T-cell (primary cell): ENCODE data around the gene CCS. TPM values are rescaled to one million over a fixed set of nuclear protein-coding genes. Genes with fewer than 3 reads are reported as not detected.
"Not testable (repeated sequence)": the region's sequence is repeated elsewhere in the genome, so short reads cannot be mapped to it uniquely, and the experiment has no call there.

Experiments
- ATAC-seq, 4 experiments: fragments of 200-7000 bp in 3 of 4; fragments of 150-1000 bp in 1 of 4; cut with Tn5 transposase; replicated peaks in 1 of 4; 1 replicate in 3 of 4; 2 replicates in 1 of 4; pipeline ENCODE4 v1.10.0; 2021; ENCODE audit warnings: moderate library complexity in 3 of 4, mild to moderate bottlenecking in 2 of 4, moderate number of reproducible peaks in 1 of 4
- CTCF ChIA-PET, 2 donors: fragments of 300-600 bp; sonication (Branson Sonifier 250); formaldehyde crosslinking; loops; one replicate each; lab custom pipeline; 2022; ENCODE audit warnings: antibody characterized with exemption in 2 of 2; lab: Charles Lee
- POLR2A ChIA-PET, 2 donors: fragments of 300-600 bp; sonication (Branson Sonifier 250); formaldehyde crosslinking; loops; one replicate each; lab custom pipeline; 2022; ENCODE audit warnings: antibody characterized with exemption in 2 of 2; lab: Charles Lee
- DNase-seq, 35 experiments: peaks; one replicate each; pipeline versions ENCODE4 v3.0.0 to v3.0.0-alpha.2; 2013 to 2023
- H3K27ac ChIP-seq: one replicate; pipeline ENCODE4 v1.5.1; 2013; ENCODE audit warnings: low read length
- H3K27me3 ChIP-seq, 2 experiments: replicated peaks in 1 of 2; 1 replicate in 1 of 2; 2 replicates in 1 of 2; pipeline versions ENCODE4 v1.6.1 to v1.7.0; 2013; ENCODE audit warnings: low read length in 1 of 2, mixed read lengths in 1 of 2; ENCODE audit not compliant: control insufficient read depth in 2 of 2, insufficient read depth in 2 of 2; ENCODE audit errors: extremely low read depth in 1 of 2
- H3K36me3 ChIP-seq, 2 donors: 1 replicate in 1 of 2; 2 replicates in 1 of 2; pipeline versions ENCODE4 v1.6.1 to v1.7.0; 2013; ENCODE audit warnings: low read length in 1 of 2; ENCODE audit not compliant: control insufficient read depth in 2 of 2, insufficient read depth in 1 of 2; ENCODE audit errors: extremely low read depth in 1 of 2
- H3K4me1 ChIP-seq, 2 experiments: 1 replicate in 1 of 2; 2 replicates in 1 of 2; pipeline versions ENCODE4 v1.6.1 to v1.7.0; 2013; ENCODE audit warnings: low read length in 2 of 2, mixed read lengths in 1 of 2; ENCODE audit not compliant: insufficient read depth in 2 of 2, control insufficient read depth in 1 of 2; ENCODE audit errors: extremely low read depth in 1 of 2
- H3K4me3 ChIP-seq, 2 donors: 1 replicate in 1 of 2; 2 replicates in 1 of 2; pipeline versions ENCODE4 v1.5.1 to v1.7.0; 2013; ENCODE audit warnings: mild to moderate bottlenecking in 2 of 2, low read length in 1 of 2, moderate library complexity in 1 of 2; ENCODE audit not compliant: control insufficient read depth in 1 of 2; ENCODE audit errors: extremely low read depth in 1 of 2
- H3K9me3 ChIP-seq: 2 replicates; pipeline ENCODE4 v1.7.0; 2013
- H3K27ac Mint-ChIP-seq, 2 donors: one replicate each; pipeline ENCODE4 v1.8.0; 2020 to 2021; ENCODE audit warnings: mild to moderate bottlenecking in 2 of 2, mixed read lengths in 2 of 2
- H3K27me3 Mint-ChIP-seq, 2 donors: one replicate each; pipeline ENCODE4 v1.8.0; 2021 to 2022; ENCODE audit warnings: mixed read lengths in 2 of 2
- H3K36me3 Mint-ChIP-seq: one replicate; pipeline ENCODE4 v1.8.0; 2021; ENCODE audit warnings: mixed read lengths
- H3K4me1 Mint-ChIP-seq, 3 donors: one replicate each; pipeline ENCODE4 v1.8.0; 2020 to 2022; ENCODE audit warnings: mixed read lengths in 3 of 3, mild to moderate bottlenecking in 1 of 3
- H3K4me3 Mint-ChIP-seq, 3 donors: one replicate each; pipeline ENCODE4 v1.8.0; 2020 to 2022; ENCODE audit warnings: mild to moderate bottlenecking in 3 of 3, mixed read lengths in 3 of 3, moderate library complexity in 3 of 3
- H3K9me3 Mint-ChIP-seq, 3 donors: one replicate each; pipeline ENCODE4 v1.8.0; 2020 to 2022; ENCODE audit warnings: mixed read lengths in 3 of 3
- WGBS: methylation state at CpG from one replicate; pipeline ENCODE4 v1.1.5; 2013; ENCODE audit warnings: missing lambda C conversion rate; ENCODE audit not compliant: insufficient coverage; 5-methylcytosine and 5-hydroxymethylcytosine counted together
- total RNA-seq, 35 experiments: library from RNA in 6 of 35; stranded (reverse) in 6 of 35; fragments of 120-200 nt in 1 of 35; gene quantifications; one replicate each; pipeline versions ENCODE4 v1.2.1 to v1.2.4 and lab custom pipeline; 2013 to 2026

Gene CCS
- total RNA-seq, 5 donors from 2014 or later (not counting 1 experiment from before 2014, with no cell fraction given), result 32.3 to 69.5 (median 58.3) TPM

DNA sequence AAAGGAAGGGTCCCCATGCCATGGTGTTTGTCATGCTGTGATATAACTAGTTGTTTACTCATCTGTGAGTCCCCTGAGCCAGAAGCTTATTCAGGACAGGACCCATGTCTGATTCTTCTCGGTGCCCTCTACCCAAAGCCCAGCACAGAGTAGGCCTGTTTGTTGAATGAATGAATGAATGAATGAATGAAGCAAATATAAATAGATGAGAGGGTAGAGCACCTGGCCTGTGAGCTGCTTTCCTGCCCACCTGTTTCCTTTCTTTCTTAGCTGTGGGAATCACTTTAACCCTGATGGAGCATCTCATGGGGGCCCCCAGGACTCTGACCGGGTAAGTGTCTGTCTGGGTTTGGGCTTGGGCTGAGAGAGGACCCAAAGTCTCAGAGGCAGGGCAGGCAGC, 7.2 kb downstream of the CCS start:
- no peak for ATAC-seq
- Mint-ChIP-seq H3K36me3 (peaks cover 23% of the 10 kb centered on the region), H3K9me3 (no peaks in the 10 kb centered on the region), H3K27ac (no peak overlapping the region), H3K27me3 (no peaks in the 10 kb centered on the region), H3K4me3 (no peak overlapping the region), H3K4me1 (peaks cover 9 to 13% (median 12%) of the 10 kb centered on the region in 3 donors)
- H3K4me3 ChIP-seq, result no peak overlapping the region
- CTCF ChIA-PET, result no interaction called here
- H3K27me3 ChIP-seq, result no peaks in the 10 kb centered on the region
- peaks cover 21 to 36% of the 10 kb centered on the region in 2 donors for H3K36me3 ChIP-seq
- H3K27ac ChIP-seq, result no peak overlapping the region
- WGBS, result no CpG with 5 or more reads among the region's 2 CpGs
- H3K9me3 ChIP-seq, result no peaks in the 10 kb centered on the region
- POLR2A ChIA-PET, result no interaction called here
- H3K4me1 ChIP-seq, result peaks cover 0 to 8% of the 10 kb centered on the region in 2 experiments
- DNase-seq, result no peak

DNA sequence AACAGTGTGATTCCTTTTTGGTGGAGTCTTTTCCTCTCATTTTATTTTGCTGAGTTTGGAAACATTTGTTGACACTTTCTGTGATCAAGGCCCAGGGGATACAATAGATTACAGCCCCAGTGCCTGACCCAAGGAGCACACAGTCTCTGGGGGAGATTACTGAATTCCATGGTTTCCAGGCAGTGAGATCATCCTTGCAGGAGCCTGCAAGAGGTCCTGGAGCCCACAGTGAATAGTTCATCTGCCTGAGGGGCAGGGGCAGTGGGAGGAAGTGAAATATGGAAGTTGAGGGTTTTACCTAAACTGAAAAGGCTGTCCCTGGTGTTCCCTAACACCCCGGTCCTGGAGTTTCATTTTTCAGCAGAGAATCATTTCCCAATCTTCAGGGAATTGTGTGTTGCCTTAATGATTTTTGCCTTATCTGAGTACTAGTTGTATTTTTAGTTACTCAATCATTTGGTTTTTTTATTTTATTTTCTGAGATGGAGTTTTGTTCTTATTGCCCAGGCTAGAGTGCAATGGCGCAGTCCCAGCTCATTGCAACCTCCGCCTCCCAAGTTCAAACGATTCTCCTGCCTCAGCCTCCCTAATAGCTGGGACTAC, 7.7 kb downstream of the CCS start:
- H3K27me3 Mint-ChIP-seq, result no peaks in the 10 kb centered on the region
- no peaks in the 10 kb centered on the region for H3K9me3 ChIP-seq
- H3K27ac ChIP-seq, result no peak overlapping the region
- POLR2A ChIA-PET, result no interaction called here
- no peak overlapping the region for H3K4me3 ChIP-seq
- H3K27ac Mint-ChIP-seq, result no peak overlapping the region
- peaks cover 4 to 8% (median 7%) of the 10 kb centered on the region in 3 donors for H3K4me1 Mint-ChIP-seq
- peaks cover 26 to 41% of the 10 kb centered on the region in 2 donors for H3K36me3 ChIP-seq
- CTCF ChIA-PET, result no interaction called here
- DNase-seq (no peak), ATAC-seq (no peak)
- peaks cover 0 to 3% of the 10 kb centered on the region in 2 experiments for H3K4me1 ChIP-seq
- H3K36me3 Mint-ChIP-seq, result peaks cover 26% of the 10 kb centered on the region
- no peak overlapping the region for H3K4me3 Mint-ChIP-seq
- 80% methylated on average over 1 of the region's 4 CpGs for WGBS
- no peaks in the 10 kb centered on the region for H3K27me3 ChIP-seq
- H3K9me3 Mint-ChIP-seq, result no peaks in the 10 kb centered on the region

DNA sequence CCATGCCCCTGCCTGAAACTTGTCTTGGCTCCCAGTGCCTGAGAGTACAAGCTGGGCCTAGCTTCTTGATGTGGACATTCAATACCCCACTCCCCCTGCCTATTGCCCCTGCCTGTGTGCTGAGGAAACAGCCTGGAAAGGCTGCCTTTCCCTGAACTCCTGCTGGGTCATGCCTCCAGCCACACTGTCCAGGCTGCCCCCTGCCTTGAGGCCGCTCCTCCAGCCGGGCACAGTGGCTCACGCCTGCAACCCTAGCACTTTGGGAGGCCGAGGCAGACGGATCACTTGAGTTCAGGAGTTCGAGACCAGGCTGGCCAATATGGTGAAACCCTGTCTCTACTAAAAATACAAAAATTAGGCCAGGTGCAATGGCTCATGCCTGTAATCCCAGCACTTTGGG, 10.1 kb downstream of the CCS start:
- no peak overlapping the region for H3K4me3 Mint-ChIP-seq
- no peaks in the 10 kb centered on the region for H3K27me3 ChIP-seq
- CTCF ChIA-PET, result interaction anchor here in 1 of 2 donors (0.6 kb wide), 1 partner anchor 137 kb away, joined by 4 read pairs; no protein-coding TSS in a partner anchor
- H3K4me1 Mint-ChIP-seq, result peaks cover 0 to 3% (median under 1%) of the 10 kb centered on the region in 3 donors
- H3K36me3 Mint-ChIP-seq, result peaks cover 26% of the 10 kb centered on the region
- H3K9me3 Mint-ChIP-seq, result no peaks in the 10 kb centered on the region
- no peak overlapping the region for H3K27ac ChIP-seq
- POLR2A ChIA-PET, result interaction anchor here in 1 of 2 donors (0.6 kb wide), 1 partner anchor 19 kb away, joined by 6 read pairs; no protein-coding TSS in a partner anchor
- no peaks in the 10 kb centered on the region for H3K4me1 ChIP-seq
- DNase-seq, result no peak
- no peak for ATAC-seq
- H3K27ac Mint-ChIP-seq, result no peak overlapping the region
- H3K4me3 ChIP-seq, result no peak overlapping the region
- no peaks in the 10 kb centered on the region for H3K27me3 Mint-ChIP-seq
- 92% methylated on average over 5 of the region's 6 CpGs for WGBS
- H3K36me3 ChIP-seq, result peaks cover 26 to 45% of the 10 kb centered on the region in 2 donors
- H3K9me3 ChIP-seq, result no peaks in the 10 kb centered on the region

DNA sequence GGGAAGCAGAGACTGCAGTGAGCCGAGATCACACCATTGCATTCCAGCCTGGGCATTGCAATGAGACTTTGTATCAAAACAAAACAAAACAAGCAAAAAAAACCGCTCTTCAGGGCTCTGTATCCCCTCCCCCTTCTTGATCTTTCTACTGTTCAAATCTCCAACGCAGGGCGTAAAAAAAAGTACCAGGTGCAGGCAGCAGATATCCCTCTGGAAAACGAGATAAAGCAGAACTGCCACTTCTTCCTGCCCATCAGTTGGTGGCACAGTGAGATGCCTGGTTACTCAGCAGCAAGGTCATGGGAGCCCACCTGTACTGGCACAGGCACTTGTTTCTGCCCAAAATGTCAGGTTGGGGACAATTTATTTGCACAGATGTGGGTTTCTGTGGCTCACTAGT, 11.2 kb downstream of the CCS start:
- no peaks in the 10 kb centered on the region for H3K9me3 Mint-ChIP-seq

DNA sequence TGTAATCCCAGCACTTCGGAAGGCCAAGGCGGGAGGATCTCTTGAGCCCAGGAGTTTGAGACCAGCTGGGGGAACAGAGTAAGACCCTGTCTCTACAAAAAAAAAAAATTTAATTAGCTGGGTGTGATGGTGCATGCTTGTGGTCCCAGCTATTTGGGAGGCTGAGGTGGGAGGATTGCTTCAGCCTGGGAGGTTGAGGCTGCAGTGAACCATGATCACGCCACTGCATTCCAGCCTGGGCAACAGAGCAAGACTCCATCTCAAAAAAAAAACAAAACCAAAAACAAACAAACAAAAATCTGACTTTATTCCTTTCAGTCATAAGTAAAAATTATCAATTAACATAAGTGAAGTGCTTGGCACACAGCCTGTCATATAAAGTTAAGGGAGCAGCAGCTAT, 13.6 kb downstream of the CCS start:
- Mint-ChIP-seq H3K4me1 (peaks cover 6 to 15% (median 9%) of the 10 kb centered on the region in 3 donors), H3K36me3 (peaks cover 17% of the 10 kb centered on the region)
- peaks cover 25 to 26% of the 10 kb centered on the region in 2 donors for H3K36me3 ChIP-seq
- H3K27me3 Mint-ChIP-seq, H3K27me3 ChIP-seq, H3K4me1 ChIP-seq, CTCF ChIA-PET, ATAC-seq, H3K27ac Mint-ChIP-seq, H3K9me3 Mint-ChIP-seq, POLR2A ChIA-PET, H3K9me3 ChIP-seq, H3K4me3 Mint-ChIP-seq, H3K27ac ChIP-seq, DNase-seq, H3K4me3 ChIP-seq: not testable (repeated sequence)
- WGBS, result no CpG with 5 or more reads among the region's 3 CpGs

More for the DNA sequence above, 11.2 kb downstream of the CCS start:
- DNase-seq (no peak), ATAC-seq (no peak)
- Mint-ChIP-seq H3K36me3 (peaks cover 26% of the 10 kb centered on the region), H3K27me3 (no peaks in the 10 kb centered on the region), H3K27ac (no peak overlapping the region), H3K4me1 (no peaks in the 10 kb centered on the region), H3K4me3 (no peak overlapping the region)
- Histone ChIP-seq H3K27me3 (no peaks in the 10 kb centered on the region), H3K4me3 (no peak overlapping the region), H3K4me1 (no peaks in the 10 kb centered on the region), H3K9me3 (no peaks in the 10 kb centered on the region), H3K36me3 (peaks cover 26 to 41% of the 10 kb centered on the region in 2 donors), H3K27ac (no peak overlapping the region)
- 84% methylated on average over 5 of the region's 5 CpGs for WGBS
- ChIA-PET POLR2A (no interaction called here), CTCF (no interaction called here)

DNA sequence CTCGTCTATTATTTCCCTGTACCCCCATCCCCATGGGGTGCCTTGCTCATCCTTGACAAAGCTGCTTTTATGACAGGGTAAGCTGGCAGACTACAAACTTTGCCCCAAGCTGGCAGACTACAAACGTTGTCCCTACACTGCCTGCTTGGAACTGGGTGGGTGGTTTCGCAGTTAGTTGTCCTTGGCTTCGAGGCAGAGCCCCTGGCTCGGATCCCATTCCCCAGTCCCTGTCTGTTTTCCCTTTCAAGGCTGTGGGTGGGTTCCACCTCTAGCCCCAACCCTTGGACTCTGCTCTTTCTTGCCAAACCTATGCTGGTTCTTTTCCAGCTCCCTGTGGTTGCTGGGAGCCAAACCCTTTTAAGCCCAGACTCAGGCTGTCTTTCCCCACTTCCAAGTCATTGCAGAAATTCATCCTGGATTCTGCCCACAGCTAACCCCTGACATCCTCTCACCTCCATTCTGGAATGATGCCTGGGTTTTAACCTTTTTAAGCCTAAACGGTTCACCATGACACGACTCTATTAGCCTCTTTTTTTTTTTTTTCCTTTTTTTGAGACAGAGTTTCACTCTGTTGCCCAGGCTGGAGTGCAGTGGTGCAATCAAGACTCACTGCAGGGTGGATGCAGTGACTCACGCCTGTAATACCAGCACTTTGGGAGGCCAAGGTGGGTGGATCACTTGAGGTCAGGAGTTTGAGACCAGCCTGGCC, 14.3 kb downstream of the CCS start:
- Mint-ChIP-seq H3K27ac (no peak overlapping the region), H3K9me3 (no peaks in the 10 kb centered on the region), H3K27me3 (no peaks in the 10 kb centered on the region), H3K4me3 (no peak overlapping the region), H3K4me1 (peaks cover 6 to 17% (median 9%) of the 10 kb centered on the region in 3 donors), H3K36me3 (peaks cover 14% of the 10 kb centered on the region)
- ChIA-PET POLR2A (no interaction called here), CTCF (no interaction called here)
- Histone ChIP-seq H3K9me3 (no peaks in the 10 kb centered on the region), H3K27ac (no peak overlapping the region), H3K4me3 (no peak overlapping the region), H3K4me1 (no peaks in the 10 kb centered on the region), H3K27me3 (no peaks in the 10 kb centered on the region), H3K36me3 (peaks cover 23 to 25% of the 10 kb centered on the region in 2 donors)
- DNase-seq (no peak), ATAC-seq (no peak)
- WGBS, result 94% methylated on average over 6 of the region's 8 CpGs
